ENCODE results near the gene TIMM10B. TPM values are rescaled to one million over a fixed set of nuclear protein-coding genes. Genes with fewer than 3 reads are reported as not detected.
A peak's percentile ranks its signal among the peaks of the same experiment; 100 is the strongest.

TIMM10B gene
- total RNA-seq, 1 donor from 2014 or later, result 34.0 TPM

- H3K4me3 Mint-ChIP-seq, result no peak overlapping the region
- TF ChIP-seq CTCF (IDR thresholded peaks at IDR 0.05; ENCODE audit: unreplicated experiment), result no peak
- no peaks in the 10 kb centered on the region for H3K4me1 Mint-ChIP-seq
- no peaks in the 10 kb centered on the region for H3K27me3 Mint-ChIP-seq (ENCODE audit: low read depth)
- no peaks in the 10 kb centered on the region for H3K9me3 Mint-ChIP-seq
- no peak for DNase-seq (ENCODE audit: low spot score in 2 of 2, unreplicated experiment in 2 of 2)
- H3K36me3 Mint-ChIP-seq, result no peaks in the 10 kb centered on the region
- no peak overlapping the region for H3K27ac Mint-ChIP-seq
These were observed 16.8 kb downstream of the TIMM10B start for GRCh38 chr11:6498121-6498520.

GRCh38 chr11:6498544-6498943, 17.2 kb downstream of the TIMM10B start:
- TF ChIP-seq CTCF (IDR thresholded peaks at IDR 0.05; ENCODE audit: unreplicated experiment), result no peak
- Mint-ChIP-seq H3K27me3 (ENCODE audit: low read depth) (no peaks in the 10 kb centered on the region), H3K4me1 (no peaks in the 10 kb centered on the region), H3K27ac (no peak overlapping the region), H3K36me3 (no peaks in the 10 kb centered on the region), H3K9me3 (no peaks in the 10 kb centered on the region), H3K4me3 (no peak overlapping the region)
- DNase-seq (ENCODE audit: low spot score in 2 of 2, unreplicated experiment in 2 of 2), result no peak

- no peaks in the 10 kb centered on the region for H3K27me3 Mint-ChIP-seq (ENCODE audit: low read depth)
- H3K4me1 Mint-ChIP-seq, result no peaks in the 10 kb centered on the region
- H3K36me3 Mint-ChIP-seq, result no peaks in the 10 kb centered on the region
- no peak for DNase-seq (ENCODE audit: low spot score in 2 of 2, unreplicated experiment in 2 of 2)
- H3K27ac Mint-ChIP-seq, result no peak overlapping the region
- no peak for TF ChIP-seq CTCF (IDR thresholded peaks at IDR 0.05; ENCODE audit: unreplicated experiment)
- H3K4me3 Mint-ChIP-seq, result no peak overlapping the region
- no peaks in the 10 kb centered on the region for H3K9me3 Mint-ChIP-seq
These were observed 21.1 kb downstream of the TIMM10B start for GRCh38 chr11:6502382-6502781.

GRCh38 chr11:6504166-6504565, 22.9 kb downstream of the TIMM10B start:
- H3K4me3 Mint-ChIP-seq, result no peak overlapping the region
- DNase-seq (ENCODE audit: low spot score in 2 of 2, unreplicated experiment in 2 of 2), result no peak
- H3K9me3 Mint-ChIP-seq, result no peaks in the 10 kb centered on the region
- no peaks in the 10 kb centered on the region for H3K4me1 Mint-ChIP-seq
- no peak overlapping the region for H3K27ac Mint-ChIP-seq
- no peak for TF ChIP-seq CTCF (IDR thresholded peaks at IDR 0.05; ENCODE audit: unreplicated experiment)
- H3K36me3 Mint-ChIP-seq, result no peaks in the 10 kb centered on the region
- no peaks in the 10 kb centered on the region for H3K27me3 Mint-ChIP-seq (ENCODE audit: low read depth)

- no peaks in the 10 kb centered on the region for H3K9me3 Mint-ChIP-seq
- DNase-seq (ENCODE audit: low spot score in 2 of 2, unreplicated experiment in 2 of 2), result no peak
- no peak overlapping the region for H3K27ac Mint-ChIP-seq
- peak; percentile 38 for TF ChIP-seq CTCF (IDR thresholded peaks at IDR 0.05; ENCODE audit: unreplicated experiment)
- H3K4me1 Mint-ChIP-seq, result no peaks in the 10 kb centered on the region
- H3K27me3 Mint-ChIP-seq (ENCODE audit: low read depth), result no peaks in the 10 kb centered on the region
- no peak overlapping the region for H3K4me3 Mint-ChIP-seq
- peaks cover 3% of the 10 kb centered on the region for H3K36me3 Mint-ChIP-seq
These were observed 24.4 kb downstream of the TIMM10B start for GRCh38 chr11:6505577-6506240.

- Mint-ChIP-seq H3K36me3 (peaks cover 40% of the 10 kb centered on the region), H3K4me3 (no peak overlapping the region), H3K27me3 (ENCODE audit: low read depth) (no peaks in the 10 kb centered on the region), H3K4me1 (no peaks in the 10 kb centered on the region), H3K9me3 (peaks cover 4% of the 10 kb centered on the region), H3K27ac (no peak overlapping the region)
- no peak for TF ChIP-seq CTCF (IDR thresholded peaks at IDR 0.05; ENCODE audit: unreplicated experiment)
- no peak for DNase-seq (ENCODE audit: low spot score in 2 of 2, unreplicated experiment in 2 of 2)
These were observed 35.6 kb downstream of the TIMM10B start for GRCh38 chr11:6516865-6517264.

All from mesothelial cell of epicardium (in vitro differentiated cells).